HG03159 (cell line): Measurements from ENCODE around the gene CCDC183.
"Not testable (repeated sequence)": the region's sequence is repeated elsewhere in the genome, so short reads cannot be mapped to it uniquely, and the experiment has no call there.

Experiments used
- ATAC-seq: cut with Tn5 transposase; IDR thresholded peaks from one replicate; pipeline ENCODE4 v1.9.1; 2021; ENCODE audit warnings: mild to moderate bottlenecking, moderate library complexity; ENCODE audit not compliant: unreplicated experiment

CCDC183 gene

DNA sequence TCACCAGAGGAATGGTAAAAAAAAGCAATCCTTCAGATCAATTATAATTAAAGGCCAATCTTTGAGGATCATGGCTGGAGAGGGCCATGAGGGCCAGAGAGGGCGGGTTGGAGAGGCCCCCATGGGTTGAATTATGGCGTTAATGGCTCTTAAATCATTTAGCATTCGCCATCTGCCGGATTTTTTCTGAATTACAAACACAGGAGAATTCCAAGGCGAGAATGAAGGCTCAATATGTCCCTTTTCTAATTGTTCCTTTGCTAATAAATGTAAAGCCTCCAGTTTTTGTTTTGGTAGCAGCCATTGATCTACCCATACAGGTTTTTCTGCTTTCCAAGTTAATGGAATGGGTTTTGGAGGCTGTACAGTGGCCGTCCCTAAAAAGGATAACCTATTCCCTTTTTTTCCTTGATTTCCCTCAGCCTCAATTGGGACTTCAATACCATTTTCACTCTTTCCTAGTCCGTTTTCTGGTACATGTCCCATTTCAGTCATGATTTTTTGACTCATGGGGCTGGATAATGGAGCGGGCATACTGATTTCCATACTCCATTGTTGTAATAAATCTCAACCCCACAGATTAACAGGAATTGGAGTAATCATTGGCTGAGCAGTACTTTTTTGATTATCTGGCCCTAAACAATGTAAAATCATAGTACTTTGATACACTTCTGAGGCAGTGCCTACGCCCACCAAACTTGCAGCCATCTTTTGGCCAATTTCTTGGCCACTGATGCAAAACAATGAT, 11.7 kb upstream of the CCDC183 start:
- no peak for ATAC-seq

DNA sequence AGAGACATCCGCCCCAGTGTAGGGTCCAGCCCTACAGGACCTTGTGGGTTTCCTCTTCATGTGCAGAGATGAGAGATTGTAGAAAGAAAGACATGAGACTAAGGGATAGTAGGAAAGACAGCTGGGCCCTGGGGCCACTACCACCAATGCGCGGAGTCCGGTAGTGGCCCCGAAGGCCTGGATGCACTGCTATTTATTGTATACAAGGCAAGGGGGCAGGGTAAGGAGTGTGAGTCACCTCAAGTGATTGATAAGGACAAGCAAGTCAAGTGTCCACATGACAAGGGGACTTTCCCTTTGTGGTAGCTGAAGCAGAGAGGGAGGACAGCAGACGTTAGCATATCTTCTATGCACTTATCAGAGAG, 11.2 kb upstream of the CCDC183 start:
- ATAC-seq: no peak

DNA sequence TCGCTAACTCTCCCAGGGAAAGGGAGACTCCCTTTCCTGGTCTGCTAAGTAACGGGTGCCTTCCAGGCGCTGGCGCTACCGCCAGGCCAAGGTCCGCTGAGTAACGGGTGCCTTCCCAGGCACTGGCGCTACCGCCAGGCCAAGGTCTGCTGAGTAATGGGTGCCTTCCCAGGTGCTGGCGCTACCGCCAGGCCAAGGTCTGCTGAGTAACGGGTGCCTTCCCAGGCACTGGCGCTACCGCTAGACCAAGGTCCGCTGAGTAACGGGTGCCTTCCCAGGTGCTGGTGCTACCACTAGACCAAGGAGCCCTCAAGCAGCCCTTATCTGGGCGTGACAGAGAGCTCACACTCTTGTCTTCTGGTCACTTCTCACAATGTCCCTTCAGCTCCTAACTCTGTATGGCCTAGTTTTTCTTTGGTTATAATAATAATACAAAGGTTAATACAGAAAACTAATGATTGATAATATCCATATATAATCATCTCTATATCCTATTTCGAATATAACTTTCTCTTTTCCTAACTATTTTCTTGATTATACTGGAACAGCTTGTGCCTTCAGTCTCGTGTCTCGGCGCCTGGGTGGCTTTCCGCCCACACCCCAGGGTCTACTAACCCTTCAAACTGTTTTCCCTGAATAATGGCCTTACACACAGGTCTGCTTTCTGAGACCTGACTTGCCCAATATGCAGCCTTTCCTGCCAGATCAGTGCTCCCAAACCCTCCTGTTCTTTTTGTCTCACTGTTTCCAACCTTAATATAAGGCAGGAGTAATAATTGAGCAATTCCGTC, 10.4 kb upstream of the CCDC183 start:
- not testable (repeated sequence) for ATAC-seq

DNA sequence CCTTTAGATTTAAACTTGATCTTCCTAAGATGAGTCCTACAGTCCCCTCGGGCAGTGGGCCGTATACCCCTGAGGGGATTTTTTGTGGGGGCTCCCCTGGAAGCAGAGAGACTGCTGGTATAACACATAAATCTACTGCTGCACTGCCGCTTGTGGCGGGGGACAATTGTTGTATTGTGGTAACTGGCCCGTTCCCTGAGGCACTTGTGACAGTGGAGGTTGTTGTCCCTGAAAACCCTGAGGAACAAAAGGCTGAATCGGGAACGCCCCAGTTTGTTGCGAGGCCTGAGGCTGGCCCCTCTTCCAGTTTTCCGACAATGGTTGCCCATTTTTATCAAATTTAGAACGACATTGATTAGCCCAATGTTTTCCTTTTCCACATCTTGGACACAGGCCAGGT, 9.7 kb upstream of the CCDC183 start:
- no peak for ATAC-seq

DNA sequence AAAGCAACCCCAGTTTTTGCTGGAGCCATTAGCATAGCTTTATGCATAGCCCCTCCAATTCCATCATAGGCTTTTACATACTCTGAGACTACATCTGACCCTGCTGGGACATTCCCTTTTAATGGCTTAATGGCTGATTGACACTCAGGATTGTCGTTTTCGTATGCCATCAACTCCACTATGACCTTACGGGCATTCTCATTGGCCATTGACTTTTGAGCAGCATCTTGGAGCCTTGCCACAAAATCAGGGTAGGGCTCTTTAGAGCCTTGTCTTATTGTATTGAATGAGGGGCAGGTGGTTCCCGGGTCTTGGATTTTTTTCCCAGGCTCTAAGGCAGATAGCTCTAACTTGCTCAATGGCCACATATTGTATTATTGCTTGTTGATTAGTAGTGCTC, 9.2 kb upstream of the CCDC183 start:
- not testable (repeated sequence) for ATAC-seq

DNA sequence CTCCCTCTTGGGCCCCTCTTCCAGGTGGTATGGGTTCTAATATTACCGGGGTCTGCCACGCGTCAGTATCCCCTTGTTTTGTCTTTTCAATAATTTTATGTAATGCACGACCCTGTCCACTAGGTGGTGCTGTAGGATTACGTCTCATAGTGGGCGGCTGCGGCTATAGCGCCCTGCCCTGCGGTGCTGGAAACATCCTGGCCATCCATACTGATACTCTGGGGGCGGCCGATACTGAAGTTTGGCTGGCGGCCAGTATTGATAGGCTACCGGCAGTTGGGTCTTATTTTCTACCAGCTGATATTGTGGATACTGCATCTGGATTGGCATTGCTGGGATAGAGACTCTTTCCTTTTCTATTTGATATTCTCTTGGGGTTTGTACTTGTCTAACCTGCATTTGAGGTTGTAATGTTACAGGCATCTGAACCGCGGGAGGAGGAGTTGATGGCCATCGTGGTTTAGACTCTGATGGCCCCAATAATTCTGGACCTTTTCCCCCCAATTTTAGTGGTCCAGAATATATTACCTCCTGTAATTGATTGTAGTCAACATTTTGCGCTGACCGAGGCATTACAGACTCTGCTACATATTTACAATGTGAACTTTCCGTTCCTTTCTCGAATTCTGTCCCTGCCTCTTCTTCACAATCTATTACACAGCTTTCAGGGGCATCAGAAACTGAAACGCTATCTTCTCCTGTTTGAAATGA, 8.3 kb upstream of the CCDC183 start:
- no peak for ATAC-seq

DNA sequence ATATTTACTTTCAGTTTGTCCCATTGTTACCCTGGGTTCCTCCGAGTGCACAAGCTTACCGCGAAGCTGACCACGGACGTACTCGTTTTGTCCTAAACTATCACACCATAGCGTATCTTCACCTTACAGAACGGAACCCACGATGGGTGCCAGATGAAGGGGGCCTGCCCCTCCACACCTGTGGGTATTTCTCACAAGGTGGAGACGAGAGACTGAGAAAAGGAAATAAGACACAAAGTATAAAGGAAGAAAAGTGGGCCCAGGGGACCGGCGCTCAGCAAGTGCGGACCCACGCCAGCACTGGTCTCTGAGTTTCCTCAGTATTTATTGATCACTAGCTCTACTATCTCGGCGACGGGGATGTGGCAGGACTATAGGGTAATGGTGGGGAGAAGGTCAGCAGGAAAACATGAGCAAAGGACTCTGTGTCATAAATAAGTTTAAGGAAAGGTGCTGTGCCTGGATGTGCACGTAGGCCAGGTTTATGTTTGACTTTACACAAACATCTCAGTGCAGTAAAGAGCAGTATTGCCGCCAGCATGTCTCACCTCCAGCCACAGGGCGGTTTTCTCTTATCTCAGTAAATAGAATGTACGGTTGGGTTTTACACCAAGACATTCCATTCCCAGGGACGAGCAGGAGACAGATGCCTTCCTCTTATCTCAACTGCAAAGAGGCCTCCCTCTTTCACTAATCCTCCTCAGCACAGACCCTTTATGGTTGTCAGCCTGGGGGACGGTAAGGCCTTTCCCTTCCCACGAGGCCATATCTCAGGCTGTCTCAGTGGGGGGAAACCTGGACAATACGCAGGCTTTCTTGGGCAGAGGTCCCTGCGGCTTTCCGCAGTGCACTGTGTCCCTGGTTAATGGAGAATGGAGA, 7.3 kb upstream of the CCDC183 start:
- ATAC-seq: not testable (repeated sequence)

DNA sequence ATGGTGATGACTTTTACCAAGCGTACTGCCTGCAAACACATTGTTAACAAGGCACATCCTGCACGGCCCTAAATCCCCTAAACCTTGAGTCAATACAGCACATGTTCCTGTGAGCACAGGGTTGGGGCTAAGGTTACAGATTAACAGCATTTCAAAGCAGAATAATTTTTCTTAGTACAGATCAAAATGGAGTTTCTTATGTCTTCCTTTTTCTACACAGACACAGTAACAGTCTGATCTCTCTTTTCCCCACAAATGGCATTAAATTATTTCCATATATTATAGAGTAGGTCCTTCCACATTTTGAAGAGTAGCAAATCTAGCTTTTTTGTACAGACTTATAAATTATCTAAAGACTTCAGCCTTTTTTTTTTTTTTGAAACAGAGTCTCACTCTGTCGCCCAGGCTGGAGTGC, 6.6 kb upstream of the CCDC183 start:
- ATAC-seq: no peak

DNA sequence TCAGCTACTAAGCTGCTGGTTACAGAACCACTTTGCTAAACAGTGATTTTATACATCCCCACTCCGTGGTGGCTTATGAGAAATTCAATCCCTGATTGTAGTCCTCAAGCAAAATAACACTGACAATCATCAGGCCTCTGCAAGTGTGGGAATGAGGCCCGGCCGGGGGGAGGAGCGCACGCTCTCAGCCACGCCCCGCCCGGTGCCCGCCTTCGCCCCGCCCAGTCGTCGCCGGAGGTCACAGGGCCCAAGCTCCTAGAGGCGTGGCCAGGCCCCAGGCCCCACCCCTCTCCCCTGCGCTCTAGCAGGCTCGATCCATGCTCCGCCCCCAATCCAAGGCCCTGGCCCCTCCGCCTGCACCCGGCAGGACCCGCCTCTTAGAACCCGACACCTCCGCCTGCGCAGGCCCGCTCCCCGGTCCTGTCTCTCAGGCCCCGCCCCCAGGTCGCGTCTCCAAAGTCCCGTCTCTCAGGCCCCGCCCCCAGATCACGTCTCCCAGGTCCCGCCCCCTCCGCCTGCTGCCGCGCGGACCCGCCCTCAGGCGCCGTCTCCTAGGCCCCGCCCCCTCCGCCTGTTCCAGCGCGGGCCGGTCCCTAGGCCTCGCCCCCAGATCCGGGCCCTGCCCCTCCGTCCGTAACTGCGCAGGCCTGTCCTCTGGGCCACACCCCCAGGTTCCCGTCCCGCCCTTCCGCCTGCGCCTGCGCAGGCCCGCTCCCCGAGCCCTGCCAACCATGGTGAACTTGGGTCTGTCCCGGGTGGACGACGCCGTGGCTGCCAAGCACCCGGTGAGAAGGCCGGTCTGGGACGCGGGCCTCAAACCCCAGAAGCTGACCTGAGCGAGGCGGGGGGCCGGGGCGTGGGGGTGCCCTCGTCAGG, 5.3 kb upstream of the CCDC183 start, which contains the start of gene TMEM141:
TSS of gene TMEM141 (plus strand) at position 705 of the 876 bp plus-strand sequence. CDS start at position 732, 27 bp downstream.
- peak; percentile 80 for ATAC-seq

DNA sequence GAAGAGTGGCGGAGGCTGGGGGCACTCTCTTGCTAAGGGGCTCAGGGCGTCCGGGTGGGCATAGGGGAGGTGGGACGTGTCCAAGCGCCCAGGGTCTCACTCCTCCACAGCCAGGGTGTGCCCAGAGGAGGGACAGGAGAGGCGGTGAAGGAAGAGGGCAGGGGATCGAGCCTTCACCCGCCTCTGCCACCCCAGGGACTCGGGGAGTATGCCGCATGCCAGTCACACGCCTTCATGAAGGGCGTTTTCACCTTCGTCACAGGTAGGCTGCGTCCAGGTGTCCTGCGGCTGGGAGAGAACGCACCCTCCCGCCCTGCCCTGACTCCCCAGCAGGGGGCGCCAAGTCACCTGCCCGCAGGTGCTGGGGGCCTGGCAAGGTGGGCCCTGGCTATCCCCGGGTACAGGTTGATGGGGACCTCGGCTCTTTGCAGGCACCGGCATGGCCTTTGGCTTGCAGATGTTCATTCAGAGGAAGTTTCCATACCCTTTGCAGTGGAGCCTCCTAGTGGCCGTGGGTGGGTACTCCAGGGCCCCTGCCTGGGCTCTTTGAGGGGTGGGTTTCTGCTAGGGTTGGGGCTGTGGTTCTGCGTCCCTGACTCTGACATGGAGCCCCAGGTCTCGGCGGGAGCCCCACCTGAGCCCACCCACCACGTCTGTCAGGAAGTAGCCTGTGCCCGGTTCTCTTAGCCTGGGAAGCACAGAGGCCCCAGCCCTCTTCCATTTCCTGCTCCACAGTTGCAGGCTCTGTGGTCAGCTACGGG, 4.4 kb upstream of the CCDC183 start:
- ATAC-seq: no peak

DNA sequence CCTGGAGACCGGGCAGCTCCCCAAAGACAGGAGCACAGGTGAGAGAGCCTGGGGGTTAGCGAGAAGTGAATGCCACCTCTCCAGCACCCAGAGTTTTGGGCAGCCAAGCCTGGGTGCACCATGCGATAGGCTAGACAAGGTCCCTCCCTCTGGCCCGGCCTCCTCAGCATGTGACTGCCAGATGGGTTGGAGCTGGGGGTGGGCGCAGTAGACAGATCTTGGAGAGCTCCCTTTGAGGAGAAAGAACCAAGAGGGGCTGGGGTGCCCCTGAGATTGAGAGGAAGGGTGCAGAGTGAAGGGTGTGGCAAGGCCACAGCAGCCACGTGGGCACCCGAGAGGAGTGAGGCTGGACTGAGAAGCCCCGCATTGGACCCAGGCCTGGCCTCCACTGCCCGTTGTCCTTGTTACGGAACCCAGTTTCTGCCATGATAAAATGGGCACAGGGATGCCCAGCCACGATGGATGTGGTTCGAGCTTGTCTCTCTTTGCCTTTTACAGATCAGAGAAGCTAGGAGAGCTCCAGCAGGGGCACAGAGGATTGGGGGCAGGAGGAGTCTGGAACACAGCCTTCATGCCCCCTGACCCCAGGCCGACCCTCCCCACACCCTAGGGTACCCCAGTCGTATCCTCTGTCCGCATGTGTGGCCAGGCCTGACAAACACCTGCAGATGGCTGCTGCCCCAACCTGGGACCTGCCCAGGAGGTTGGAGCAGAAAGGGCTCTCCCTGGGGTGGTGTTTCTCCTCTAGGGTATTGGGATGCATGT, 3.6 kb upstream of the CCDC183 start:
- ATAC-seq: no peak

DNA sequence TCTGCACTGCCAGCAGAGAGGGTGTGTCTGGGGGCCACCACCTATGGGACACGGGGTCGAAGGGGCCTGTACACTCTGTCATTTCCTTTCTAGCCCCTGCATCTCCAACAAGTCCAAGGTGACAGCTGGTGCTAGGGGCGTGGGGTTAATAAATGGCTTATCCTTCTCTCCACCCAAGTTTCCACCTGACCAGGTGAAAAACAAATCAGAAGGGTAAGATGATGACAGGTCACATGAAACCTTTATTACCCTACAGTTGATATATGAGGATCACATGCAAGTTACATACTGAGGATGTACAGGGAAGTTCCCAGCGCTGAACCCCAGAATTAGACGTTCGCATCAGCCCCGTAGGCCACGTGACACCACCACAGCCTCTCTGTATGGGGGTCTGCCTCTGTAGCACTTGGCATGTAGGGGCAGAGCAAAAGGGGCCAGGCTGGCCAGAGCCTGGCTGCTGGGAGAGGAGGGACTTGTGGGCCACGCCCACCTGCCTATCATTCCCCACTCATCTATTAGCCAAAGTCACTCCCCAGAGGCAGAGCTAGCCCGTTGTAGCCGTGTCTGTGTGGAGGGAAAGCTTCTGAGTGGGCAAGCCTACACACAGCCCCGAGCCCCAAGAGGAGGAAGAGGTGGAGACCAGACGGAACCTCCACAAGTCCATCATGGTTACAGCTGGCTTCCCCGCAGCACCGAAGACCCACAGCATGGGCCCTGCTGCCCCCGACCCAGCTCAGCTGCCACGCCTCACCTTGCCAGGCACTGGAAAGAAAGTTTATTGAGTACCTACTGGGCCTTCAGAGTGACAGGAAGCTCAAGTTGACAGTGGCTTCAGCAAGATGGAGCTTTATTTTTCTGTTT, 2.8 kb upstream of the CCDC183 start:
- ATAC-seq: no peak

DNA sequence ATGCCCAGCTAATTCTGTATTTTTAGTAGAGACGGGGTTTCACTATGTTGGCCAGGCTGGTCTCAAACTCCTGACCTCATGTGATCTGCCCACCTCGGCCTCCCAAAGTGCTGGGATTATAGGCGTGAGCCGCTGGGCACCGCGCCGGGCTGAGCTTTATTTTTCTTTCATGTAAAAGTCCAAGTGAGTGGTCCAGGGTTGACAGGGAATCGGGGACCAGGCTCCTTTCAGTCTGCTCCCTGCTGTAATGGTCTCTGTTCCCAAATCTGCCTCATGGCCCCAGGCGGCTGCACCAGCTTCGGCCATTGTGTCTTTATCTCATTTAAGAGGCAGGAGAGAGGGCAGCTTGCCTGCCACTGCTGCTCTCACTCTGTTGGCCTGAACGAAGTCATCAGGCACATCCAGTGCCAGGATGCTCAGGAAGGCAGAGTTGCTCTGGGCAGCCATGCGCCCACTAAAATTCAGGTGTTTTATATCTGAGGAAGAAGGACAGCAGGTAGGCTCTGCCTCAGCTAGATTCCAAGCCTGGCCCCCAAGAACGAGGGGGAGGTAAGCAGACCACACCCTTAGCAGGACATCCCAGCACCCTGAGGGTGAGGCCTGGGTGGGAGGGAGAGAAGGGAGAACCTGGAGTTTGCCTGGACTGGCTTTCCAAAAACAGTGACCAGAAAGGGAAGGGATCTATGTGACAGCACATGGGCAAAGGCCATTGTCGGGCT, 1.7 kb upstream of the CCDC183 start:
- no peak for ATAC-seq

DNA sequence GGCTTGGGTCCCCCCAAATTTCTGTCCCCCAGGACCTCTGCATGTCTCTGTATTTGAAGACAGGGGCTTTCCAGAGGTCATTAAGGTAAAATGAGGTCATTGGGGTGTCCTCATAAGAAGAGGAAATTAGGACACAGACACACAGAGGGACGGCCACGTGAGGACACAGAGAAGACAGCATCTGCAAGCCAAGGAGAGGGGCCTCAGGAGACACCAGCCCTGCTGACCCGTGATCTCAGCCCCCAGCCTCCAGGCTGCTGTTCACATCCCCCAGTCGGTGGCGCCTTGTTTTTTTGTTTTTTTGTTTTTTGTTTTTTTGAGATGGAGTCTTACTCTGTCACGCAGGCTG, 1.2 kb upstream of the CCDC183 start:
- ATAC-seq: no peak

DNA sequence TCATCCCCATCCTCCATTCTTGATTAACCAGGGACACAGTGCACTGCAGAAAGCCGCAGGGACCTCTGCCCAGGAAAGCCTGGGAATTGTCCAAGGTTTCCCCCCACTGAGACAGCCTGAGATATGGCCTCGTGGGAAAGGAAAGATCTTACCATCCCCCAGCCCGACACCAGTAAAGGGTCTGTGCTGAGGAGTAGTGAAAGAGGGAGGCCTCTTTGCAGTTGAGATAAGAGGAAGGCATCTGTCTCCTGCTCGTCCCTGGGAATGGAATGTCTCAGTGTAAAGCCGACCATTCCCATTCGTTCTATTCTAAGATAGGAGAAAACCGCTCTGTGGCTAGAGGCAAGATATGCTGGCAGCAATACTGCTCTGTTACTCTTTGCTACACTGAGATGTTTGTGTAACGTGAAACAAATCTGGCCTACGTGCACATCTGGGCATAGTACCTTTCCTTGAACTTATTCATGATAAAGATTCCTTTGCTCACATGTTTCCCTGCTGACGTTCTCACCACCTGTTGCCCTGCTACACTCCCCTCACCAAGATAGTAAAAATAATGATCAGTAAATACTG, 723 bp downstream of the CCDC183 start:
- not testable (repeated sequence) for ATAC-seq

DNA sequence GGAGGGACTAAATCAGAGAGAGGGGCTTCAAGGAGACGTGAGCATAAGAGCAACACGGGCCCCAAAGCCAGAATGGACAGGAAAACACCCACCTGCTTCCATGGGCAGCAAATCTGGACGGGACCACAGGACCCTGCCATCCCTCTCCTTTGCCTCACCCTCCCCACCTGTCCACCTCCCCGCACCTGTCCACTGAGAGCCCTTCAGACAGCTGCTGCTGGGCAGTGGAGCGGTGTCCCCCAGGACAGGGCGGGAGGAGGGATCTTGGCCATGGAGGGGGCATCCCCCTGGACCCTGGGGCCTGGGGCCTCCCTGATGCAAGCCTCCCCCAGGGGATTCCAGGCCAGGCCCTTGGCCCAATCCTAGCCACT, 2.6 kb downstream of the CCDC183 start:
- no peak for ATAC-seq
